Measurements from ENCODE around the gene ERG.

Gene ERG

GRCh38 chr21:38429011-38429410, 69.3 kb downstream of the ERG start:
- no peak for DNase-seq

DNA sequence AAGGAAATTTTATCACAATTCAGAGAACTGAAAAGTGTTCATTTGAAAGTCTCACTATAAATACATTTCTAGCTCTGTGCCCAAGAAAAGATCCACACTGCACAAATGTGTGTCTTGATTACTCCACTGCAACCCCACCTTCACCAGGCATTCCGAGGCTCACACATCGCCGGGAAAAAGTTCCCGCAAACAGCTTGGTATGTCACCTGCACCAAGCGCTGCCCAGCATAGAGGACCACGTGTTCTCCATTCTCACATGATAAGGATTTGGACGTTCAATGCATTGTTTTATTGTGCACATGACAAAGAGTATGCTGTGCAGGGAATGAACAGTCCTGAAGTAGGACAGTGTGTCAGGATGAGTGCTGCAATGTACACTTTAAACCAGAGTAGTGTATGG, 70.1 kb downstream of the ERG start:
- DNase-seq, result no peak

GRCh38 chr21:38424305-38425019, 73.8 kb downstream of the ERG start:
- no peak for DNase-seq

- no peak for DNase-seq
Observed at GRCh38 chr21:38422082-38422481, 76.2 kb downstream of the ERG start.

GRCh38 chr21:38420140-38420539, 78.1 kb downstream of the ERG start:
- no peak for DNase-seq

DNA sequence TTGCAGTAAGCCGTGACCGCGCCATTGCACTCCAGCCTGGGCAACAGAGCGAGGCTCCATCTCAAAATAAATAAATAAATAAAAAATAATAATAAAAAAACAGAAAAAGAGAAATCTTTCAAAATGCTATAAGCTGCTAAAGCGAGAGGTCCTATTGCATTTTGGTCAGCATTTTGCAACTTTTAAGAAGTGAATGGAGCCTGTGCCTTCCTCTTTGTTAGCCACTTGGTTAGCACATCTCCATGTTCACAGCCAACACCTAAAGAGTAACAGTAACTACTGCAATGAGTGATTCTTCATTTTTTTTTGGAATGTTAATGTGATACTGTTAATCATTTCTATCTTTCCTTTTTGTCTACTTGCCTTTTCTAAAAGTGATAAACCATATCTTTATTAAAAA, 80.6 kb downstream of the ERG start:
- DNase-seq, result no peak

DNA sequence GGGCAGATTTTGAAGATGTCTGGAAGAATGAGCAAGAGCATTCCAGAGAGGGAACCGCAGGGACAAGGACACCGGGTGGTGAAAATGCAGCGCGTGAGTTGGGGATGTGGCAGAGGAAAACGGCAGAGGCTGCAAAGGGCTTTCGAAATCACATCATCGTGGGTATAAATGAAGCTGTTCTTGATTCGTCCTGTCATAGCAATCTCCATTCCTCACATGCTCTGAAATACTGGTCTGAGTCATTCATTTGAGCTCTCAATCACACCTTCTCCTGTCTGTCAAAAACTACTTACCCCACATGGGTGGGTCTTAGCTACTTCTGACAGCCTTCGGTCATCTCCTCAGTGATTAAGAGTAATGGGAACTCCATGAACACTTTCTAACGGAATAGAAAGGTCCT, 81.5 kb downstream of the ERG start:
- DNase-seq, result peak; percentile 29

DNA sequence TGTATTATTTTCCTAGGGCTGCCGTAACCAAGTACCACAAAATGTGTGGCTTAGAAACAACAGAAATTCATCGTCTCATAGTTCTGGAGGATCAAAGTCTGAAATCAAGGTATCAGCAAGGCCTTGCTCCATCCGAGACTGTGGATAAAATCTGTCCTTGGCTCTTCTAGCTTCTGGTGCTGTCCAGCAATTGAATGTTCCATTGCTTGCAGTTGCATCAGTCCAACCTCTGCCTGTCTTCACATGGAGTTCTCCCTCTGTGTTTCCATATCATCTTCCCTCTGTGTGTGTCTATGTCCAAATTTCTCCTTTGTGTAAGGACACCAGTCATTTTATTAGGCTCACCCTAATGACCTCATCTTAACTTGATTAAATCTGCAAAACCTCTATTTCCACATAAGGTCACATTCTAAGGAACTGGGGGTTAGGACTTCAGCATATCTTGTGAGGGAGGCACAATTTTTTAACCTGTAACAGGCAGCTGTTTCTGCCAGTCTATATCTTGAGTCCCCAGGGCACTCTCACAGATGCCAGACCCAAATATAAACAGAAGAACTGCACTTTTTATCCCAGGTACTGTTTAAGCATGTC, 84.2 kb downstream of the ERG start:
- no peak for DNase-seq

- DNase-seq, result no peak
Observed at GRCh38 chr21:38410466-38410865, 87.8 kb downstream of the ERG start.

GRCh38 chr21:38409907-38410306, 88.4 kb downstream of the ERG start:
- DNase-seq, result no peak

DNA sequence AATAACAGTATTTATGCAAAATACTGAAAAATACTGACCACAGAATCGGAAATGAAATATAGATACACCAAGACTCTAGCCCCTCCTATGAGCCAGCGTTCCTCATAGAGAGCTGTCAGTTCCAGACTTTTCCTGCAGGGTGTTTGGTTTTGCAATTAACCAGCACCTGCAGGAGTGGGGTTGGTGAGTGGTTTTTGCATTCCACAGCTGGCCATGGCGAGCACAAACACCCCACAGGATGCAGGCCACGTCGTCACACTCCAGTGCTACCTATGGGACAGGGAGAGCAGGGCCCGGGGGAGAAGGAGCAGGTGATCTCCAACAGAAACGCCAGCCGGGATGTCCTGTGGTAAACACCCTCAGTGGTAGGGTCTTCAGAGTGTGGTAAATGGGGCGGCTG, 94.1 kb downstream of the ERG start:
- no peak for DNase-seq

DNA sequence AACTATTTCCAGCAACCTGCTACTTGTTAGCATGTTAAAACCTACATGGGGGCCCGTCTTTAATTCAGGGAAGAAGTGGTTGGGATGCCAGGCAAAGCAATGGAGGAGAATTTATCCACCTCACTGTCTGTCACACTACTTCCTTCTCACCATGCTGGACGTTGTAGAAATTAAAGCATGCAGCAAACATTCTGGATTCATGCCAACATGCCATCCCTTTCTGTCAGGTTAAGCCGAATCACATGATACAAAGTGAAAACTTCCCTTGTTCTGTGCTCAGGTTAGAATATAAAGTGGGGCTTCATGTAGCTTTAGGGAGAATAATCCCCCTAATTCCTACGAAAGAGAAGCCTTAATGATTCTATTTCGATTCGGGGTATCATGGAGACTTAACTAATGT, 95.5 kb downstream of the ERG start:
- no peak for DNase-seq

DNA sequence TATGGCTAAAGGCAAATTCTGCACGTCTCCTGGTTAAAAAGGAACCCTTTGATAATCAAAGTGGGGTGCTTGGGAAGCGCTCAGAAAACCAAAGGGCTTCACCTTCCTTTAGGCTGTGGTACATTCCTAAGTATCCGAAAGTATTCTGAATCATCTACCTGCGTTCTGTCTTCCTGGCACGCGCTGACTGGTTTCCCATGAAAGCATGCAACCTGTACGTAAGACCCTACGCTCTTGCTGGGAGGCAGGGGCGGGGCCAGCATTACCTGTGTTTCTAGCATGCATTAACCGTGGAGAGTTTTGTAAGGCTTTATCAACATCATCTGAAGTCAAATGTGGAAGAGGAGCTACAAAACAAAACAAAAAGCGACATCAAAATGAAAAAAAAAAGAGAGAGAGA, 96.0 kb downstream of the ERG start:
- DNase-seq, result no peak

DNA sequence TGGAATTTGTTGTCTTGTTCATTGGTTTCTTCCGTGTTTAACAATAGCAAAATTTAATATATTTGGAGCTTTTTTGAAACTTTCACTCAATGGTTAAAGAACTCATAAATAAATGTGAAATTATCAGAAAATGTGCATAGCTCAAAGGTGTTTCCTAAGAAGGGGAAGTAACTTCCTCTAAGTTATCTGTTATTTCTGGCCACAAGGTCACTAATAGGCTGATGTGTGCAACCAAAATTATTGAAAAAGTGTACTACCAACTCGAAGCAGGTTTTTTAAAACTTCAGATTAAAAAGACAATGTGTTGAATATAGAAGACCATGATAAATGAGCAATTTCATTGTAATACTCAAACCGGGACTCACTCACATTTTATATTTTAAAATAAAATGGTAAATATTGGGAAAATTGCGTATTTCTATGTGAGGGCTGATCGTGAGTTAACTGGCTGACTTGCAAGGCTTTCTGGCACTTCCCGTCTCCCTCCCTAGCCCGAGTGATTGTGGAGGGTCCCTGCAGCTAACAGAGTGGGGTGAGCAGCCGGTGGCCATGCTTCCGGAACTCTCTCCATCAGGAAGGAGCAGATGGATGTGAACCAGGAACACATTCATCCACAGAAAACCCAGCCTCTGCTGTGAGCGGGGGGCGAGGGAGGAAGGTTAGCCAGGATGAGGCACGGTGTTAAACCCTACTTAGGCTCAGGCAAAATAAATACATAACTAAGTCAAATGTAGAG, 96.9 kb downstream of the ERG start:
- DNase-seq, result no peak

DNA sequence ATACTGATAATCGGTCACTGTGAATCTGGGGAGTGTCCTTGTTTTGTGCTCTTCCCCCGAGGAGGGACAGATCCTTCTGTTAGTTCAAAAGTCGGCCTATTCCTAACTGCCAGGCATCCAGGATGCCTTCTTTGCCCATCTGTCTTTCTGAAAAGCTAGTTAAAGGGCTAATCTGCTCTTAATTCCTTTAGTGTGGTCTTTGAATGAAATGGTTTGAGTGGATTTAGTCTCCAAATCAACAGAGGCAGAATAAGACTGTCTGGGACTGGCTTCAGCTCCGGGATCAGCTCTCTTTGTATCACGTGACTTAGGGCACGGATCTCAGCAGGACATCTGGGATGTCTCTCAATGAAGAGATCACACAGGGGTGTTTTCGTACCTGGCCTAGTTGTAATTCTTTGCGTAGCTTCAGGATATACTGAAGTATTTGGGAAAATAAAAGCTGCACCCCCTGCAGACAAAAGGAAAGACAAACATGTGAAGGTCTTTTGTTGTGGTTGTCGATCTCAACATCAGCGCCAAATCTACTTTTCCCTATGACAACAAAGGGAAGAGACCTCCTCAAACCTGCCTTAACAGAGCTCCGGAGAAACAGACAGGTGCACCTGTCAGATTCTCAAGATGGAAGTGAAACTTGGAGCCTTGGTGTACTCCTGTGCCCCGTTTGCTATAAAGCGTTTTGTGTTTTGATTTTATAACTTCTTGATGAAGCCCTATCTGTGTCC, 97.9 kb downstream of the ERG start:
- DNase-seq, result no peak

GRCh38 chr21:38399103-38399502, 99.2 kb downstream of the ERG start:
- DNase-seq, result no peak

GRCh38 chr21:38396325-38396724, 102.0 kb downstream of the ERG start:
- no peak for DNase-seq

DNA sequence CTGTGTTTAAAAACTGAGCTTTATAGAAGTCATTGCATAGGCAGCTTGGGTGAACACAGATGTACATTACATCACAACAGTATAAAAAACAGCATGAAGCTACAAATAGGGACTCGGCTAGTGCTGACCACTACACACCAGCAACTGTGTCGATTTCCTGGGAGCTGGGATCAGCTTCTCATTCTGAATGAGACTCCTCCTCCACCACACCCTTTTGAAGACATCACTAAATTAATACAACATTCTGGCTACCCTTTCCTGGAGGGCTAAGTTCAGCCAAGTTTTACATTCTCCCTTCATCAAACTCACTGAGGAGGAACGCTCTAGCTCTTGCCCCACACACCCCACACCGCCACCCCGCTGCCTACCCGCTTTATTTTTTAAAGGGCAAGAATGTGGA, 102.7 kb downstream of the ERG start:
- no peak for DNase-seq

- no peak for DNase-seq
Observed at GRCh38 chr21:38392661-38393060, 105.6 kb downstream of the ERG start.

DNA sequence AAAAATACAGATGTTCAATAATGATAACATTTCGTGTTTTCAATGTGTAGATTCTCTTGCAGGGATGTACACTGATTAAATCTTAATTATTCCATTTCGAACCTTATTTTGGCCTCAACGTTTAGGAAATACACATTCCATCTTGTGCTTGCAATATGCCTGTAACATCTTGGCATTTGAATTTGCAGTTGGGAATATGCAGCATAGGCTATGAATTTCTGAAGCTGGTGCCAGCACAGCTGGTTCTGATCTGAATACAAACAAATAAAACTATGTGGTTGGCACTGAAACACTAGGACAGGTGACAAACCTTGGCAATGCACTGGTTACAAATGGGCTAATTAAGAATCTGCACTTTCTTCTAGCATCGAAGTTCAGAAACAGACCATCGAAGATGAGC, 108.4 kb downstream of the ERG start:
- no peak for DNase-seq

- DNase-seq, result no peak
Observed at GRCh38 chr21:38389354-38389676, 109.0 kb downstream of the ERG start.

GRCh38 chr21:38388647-38389353, 109.5 kb downstream of the ERG start:
- DNase-seq, result no peak

- no peak for DNase-seq
Observed at GRCh38 chr21:38388203-38388602, 110.1 kb downstream of the ERG start.
